Colonic mucosa (tissue), 4 donors: ENCODE data around the gene SLC2A11. TPM values are rescaled to one million over a fixed set of nuclear protein-coding genes. Genes with fewer than 3 reads are reported as not detected.
"Not testable (repeated sequence)": the region's sequence is repeated elsewhere in the genome, so short reads cannot be mapped to it uniquely, and the experiment has no call there.

Experiments used
- DNase-seq: peaks from one replicate; pipeline ENCODE4 v3.0.0-alpha.2; 2020
- H3K27ac ChIP-seq: fragments of 200-600 bp; one replicate; pipeline ENCODE4 v1.8.0; 2021
- H3K27me3 ChIP-seq: fragments of 200-600 bp; one replicate; pipeline ENCODE4 v1.8.0; 2021
- H3K36me3 ChIP-seq: fragments of 200-600 bp; one replicate; pipeline ENCODE4 v1.8.0; 2021
- H3K4me1 ChIP-seq: fragments of 200-600 bp; one replicate; pipeline ENCODE4 v1.8.0; 2021; ENCODE audit warnings: mild to moderate bottlenecking
- H3K4me3 ChIP-seq: fragments of 200-600 bp; one replicate; pipeline ENCODE4 v1.8.0; 2021
- H3K9ac ChIP-seq, 2 donors: one replicate each; pipeline ENCODE4 v1.7.0; 2013; ENCODE audit warnings: control low read depth in 2 of 2, low read depth in 2 of 2, low read length in 2 of 2
- H3K9me3 ChIP-seq: fragments of 200-600 bp; one replicate; pipeline ENCODE4 v1.8.0; 2021
- intact Hi-C: fragments of 100-400 bp; cut with DNase I; formaldehyde crosslinking; loops from one replicate; pipeline ENCODE4 v1.14.1; 2022
- total RNA-seq, 2 donors: library from RNA; stranded (reverse); fragmentation: NEBNext Ultra II Directional in 1 of 2; extraction: Animal tissue kit (Norgen Biotek cat#: 25700) in 1 of 2; gene quantifications; one replicate each; pipeline ENCODE4 v1.2.1, GENCODE V29; 2021
- TF ChIP-seq, protein P1 (sequence below): fragments of 200-600 bp; IDR thresholded peaks from one replicate; pipeline ENCODE4 v1.8.0; 2022; ENCODE audit warnings: antibody characterized with exemption, mild to moderate bottlenecking
- donor health status: healthy.
- donor health status: DM: no; HTN: no; CAD: no.
- donor health status: DM: no; HTN: no; CAD: no.

The SLC2A11 gene
- total RNA-seq, 2 donors from 2014 or later, result 8.3 to 9.6 TPM

DNA sequence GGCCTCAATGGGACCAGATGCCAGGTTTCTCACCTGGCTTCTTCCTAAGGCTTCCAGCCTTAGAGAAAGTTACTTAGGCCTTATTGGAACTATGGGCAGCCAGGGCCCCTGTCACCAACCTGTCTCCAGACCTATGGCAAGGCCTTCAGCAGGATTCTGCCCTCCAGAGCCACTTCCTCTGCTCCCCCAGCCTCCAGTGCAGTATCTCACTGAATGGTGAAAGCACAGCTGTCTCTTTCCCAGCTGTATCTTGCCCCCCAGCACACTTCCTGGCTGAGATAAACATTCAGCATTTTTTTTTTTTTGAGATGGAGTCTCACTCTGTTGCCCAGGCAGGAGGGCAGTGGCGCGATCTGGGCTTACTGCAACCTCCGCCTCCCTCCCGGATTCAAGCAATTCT is 1.5 kb downstream of the SLC2A11 start:
- Histone ChIP-seq H3K27me3 (no peaks in the 10 kb centered on the region), H3K27ac (no peak overlapping the region)

DNA sequence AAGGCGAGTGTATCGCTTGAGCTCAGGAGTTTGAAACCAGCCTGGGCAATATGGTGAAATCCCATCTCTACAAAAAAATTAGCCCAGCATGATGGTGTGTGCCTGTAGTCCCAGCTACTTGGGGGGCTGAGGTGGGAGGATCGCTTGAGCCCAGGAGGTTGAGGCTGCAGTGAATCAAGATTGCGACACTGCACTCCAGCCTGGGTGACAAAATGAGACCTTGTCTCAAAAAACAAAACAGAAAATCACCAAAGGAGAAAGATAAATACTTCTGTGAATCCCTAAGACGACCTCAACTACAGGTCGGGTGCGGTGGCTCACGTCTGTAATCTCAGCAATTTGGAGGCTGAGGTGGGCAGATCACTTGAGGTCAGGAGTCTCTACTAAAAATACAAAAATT is 2.5 kb downstream of the SLC2A11 start:
- not testable (repeated sequence) for H3K27me3 ChIP-seq, DNase-seq

More for the DNA sequence above, 1.5 kb downstream of the SLC2A11 start:
- Histone ChIP-seq H3K4me1 (no peaks in the 10 kb centered on the region), H3K36me3 (no peaks in the 10 kb centered on the region), H3K4me3 (no peak overlapping the region), H3K9ac (no peak overlapping the region), H3K9me3 (no peaks in the 10 kb centered on the region)
- intact Hi-C loops, result no loop called here
- DNase-seq, result no peak
- TF ChIP-seq, protein P1, sequence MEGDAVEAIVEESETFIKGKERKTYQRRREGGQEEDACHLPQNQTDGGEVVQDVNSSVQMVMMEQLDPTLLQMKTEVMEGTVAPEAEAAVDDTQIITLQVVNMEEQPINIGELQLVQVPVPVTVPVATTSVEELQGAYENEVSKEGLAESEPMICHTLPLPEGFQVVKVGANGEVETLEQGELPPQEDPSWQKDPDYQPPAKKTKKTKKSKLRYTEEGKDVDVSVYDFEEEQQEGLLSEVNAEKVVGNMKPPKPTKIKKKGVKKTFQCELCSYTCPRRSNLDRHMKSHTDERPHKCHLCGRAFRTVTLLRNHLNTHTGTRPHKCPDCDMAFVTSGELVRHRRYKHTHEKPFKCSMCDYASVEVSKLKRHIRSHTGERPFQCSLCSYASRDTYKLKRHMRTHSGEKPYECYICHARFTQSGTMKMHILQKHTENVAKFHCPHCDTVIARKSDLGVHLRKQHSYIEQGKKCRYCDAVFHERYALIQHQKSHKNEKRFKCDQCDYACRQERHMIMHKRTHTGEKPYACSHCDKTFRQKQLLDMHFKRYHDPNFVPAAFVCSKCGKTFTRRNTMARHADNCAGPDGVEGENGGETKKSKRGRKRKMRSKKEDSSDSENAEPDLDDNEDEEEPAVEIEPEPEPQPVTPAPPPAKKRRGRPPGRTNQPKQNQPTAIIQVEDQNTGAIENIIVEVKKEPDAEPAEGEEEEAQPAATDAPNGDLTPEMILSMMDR, result no peak

DNA sequence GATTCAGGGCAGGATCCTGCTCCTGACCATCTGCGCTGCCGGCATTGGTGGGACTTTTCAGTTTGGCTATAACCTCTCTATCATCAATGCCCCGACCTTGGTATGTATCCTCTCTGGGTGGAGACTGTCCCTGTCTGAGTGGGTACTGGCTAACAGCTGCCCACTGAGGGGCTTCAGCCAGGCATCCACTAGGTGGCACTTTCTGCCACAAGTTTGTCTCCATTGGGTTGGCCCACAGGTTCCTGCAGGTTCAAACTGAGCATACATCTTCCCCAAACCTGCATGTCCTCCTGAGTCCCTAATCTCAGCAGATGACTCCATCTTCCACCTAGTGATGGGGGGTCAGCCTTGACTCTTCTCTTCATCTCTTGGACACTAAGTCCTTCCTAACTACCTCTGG is 4.4 kb downstream of the SLC2A11 start:
- no peaks in the 10 kb centered on the region for H3K27me3 ChIP-seq
- H3K27ac ChIP-seq, result no peak overlapping the region
- no peaks in the 10 kb centered on the region for H3K4me1 ChIP-seq
- no peak overlapping the region for H3K9ac ChIP-seq
- no peak overlapping the region for H3K4me3 ChIP-seq
- intact Hi-C loops, result loop anchor here (5.0 kb wide), 1 partner anchor 95 kb away; no protein-coding TSS in a partner anchor
- H3K36me3 ChIP-seq, result no peaks in the 10 kb centered on the region
- TF ChIP-seq, protein P1, result peak; percentile 54
- DNase-seq, result no peak
- H3K9me3 ChIP-seq, result no peaks in the 10 kb centered on the region

More for the DNA sequence above, 2.5 kb downstream of the SLC2A11 start:
- H3K27ac ChIP-seq, H3K36me3 ChIP-seq, H3K4me3 ChIP-seq, H3K9me3 ChIP-seq, H3K9ac ChIP-seq, H3K4me1 ChIP-seq: not testable (repeated sequence)
- intact Hi-C loops, result loop anchor here (5.0 kb wide), 1 partner anchor 97 kb away; no protein-coding TSS in a partner anchor

DNA sequence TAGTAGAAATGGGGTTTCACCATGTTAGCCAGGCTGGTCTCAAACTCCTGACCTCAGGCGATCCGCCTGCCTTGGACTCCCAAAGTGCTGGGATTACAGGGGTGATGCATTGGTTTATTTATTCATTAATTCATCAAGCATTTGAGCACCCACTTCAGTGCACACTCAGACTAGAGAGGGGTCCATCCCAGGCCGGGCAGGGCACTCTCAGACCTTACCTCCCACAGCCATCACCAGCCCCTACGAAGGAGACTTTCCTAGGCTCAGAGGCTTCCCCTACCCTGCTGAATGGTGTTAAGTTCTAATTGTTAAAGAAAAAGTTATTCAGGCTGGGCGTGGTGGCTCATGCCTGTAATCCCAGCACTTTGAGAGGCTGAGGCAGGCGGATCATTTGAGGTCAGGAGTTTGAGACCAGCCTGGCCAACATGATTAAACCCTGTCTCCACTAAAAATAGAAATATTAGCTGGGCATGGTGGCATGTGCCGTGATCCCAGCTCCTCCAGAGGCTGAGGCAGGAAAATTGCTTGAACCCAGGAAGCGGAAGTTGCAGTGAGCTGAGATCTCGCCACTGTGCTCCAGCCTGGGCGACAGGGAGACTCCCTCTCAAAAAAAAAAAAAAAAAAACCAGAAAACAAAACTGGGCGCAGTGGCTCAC is 7.0 kb downstream of the SLC2A11 start:
- H3K27me3 ChIP-seq, H3K4me3 ChIP-seq, H3K4me1 ChIP-seq, H3K27ac ChIP-seq, DNase-seq, H3K9ac ChIP-seq, H3K36me3 ChIP-seq, H3K9me3 ChIP-seq: not testable (repeated sequence)
- intact Hi-C loops, result loop anchor here (5.0 kb wide), 1 partner anchor 93 kb away; no protein-coding TSS in a partner anchor

DNA sequence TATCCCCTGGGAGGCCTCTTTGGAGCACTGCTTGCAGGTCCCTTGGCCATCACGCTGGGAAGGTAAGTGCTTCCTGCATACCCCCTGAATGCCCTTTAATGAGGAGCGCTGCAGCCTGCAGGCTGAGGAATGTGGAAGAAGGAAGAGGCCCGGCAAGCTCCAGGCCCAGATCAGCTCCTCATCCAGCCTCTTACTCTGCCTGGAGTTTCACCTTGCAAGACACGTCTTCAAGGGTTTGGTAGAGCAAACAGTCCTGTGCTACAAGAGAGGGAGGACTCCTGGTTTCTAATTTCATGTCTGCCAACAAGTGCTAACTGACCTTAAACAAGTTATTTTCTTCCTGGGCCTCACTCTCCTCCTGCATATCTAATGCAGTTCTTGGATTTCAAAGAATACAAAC is 10.9 kb downstream of the SLC2A11 start:
- Histone ChIP-seq H3K9ac (no peak overlapping the region), H3K4me1 (no peaks in the 10 kb centered on the region), H3K27ac (no peak overlapping the region), H3K36me3 (no peaks in the 10 kb centered on the region), H3K4me3 (no peak overlapping the region), H3K27me3 (no peaks in the 10 kb centered on the region), H3K9me3 (no peaks in the 10 kb centered on the region)
- DNase-seq, result no peak
- TF ChIP-seq, protein P1, result no peak
- intact Hi-C loops, result no loop called here

DNA sequence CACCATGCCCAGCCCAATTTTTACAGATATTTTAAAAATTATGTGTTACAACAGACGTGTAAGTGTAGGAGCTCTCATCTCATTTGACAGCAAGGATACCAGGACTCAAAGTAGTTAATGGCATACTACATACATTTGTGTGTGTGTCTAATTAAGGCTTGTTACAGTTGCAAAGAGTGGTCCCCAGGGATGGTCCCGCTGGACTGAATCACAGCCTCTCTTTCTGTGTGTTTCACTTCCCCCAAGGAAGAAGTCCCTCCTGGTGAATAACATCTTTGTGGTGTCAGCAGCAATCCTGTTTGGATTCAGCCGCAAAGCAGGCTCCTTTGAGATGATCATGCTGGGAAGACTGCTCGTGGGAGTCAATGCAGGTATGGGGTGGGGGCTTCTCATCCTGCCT is 17.2 kb downstream of the SLC2A11 start:
- no peak overlapping the region for H3K27ac ChIP-seq
- no peak overlapping the region for H3K9ac ChIP-seq
- intact Hi-C loops, result no loop called here

More for the DNA sequence above, 17.2 kb downstream of the SLC2A11 start:
- Histone ChIP-seq H3K4me3 (no peak overlapping the region), H3K4me1 (no peaks in the 10 kb centered on the region), H3K27me3 (no peaks in the 10 kb centered on the region), H3K36me3 (no peaks in the 10 kb centered on the region), H3K9me3 (no peaks in the 10 kb centered on the region)
- TF ChIP-seq, protein P1, result no peak
- no peak for DNase-seq
